Activated naive CD8-positive, alpha-beta T cell treated with anti-CD3 and anti-CD28 coated beads for 36 hours (primary cell): ENCODE measurements around the gene OR2T10. TPM values are rescaled to one million over a fixed set of nuclear protein-coding genes. Genes with fewer than 3 reads are reported as not detected.
"Not testable (repeated sequence)": the region's sequence is repeated elsewhere in the genome, so short reads cannot be mapped to it uniquely, and the experiment has no call there.

Source experiments
- DNase-seq: peaks from one replicate; pipeline ENCODE4 v3.0.0; 2021
- H3K27ac Mint-ChIP-seq: one replicate; pipeline ENCODE4 v1.8.0; 2022; ENCODE audit warnings: mild to moderate bottlenecking, moderate library complexity, mixed read lengths
- H3K27me3 Mint-ChIP-seq: one replicate; pipeline ENCODE4 v1.8.0; 2022; ENCODE audit warnings: mild to moderate bottlenecking, mixed read lengths
- H3K36me3 Mint-ChIP-seq: one replicate; pipeline ENCODE4 v1.8.0; 2021; ENCODE audit warnings: mild to moderate bottlenecking, mixed read lengths
- H3K4me1 Mint-ChIP-seq: one replicate; pipeline ENCODE4 v1.8.0; 2021; ENCODE audit warnings: mixed read lengths
- H3K4me3 Mint-ChIP-seq: one replicate; pipeline ENCODE4 v1.8.0; 2022; ENCODE audit warnings: mild to moderate bottlenecking, moderate library complexity, mixed read lengths
- H3K9me3 Mint-ChIP-seq: one replicate; pipeline ENCODE4 v1.8.0; 2022; ENCODE audit warnings: mixed read lengths
- total RNA-seq, 2 experiments: library from RNA; stranded (reverse); gene quantifications; one replicate each; pipeline ENCODE4 v1.2.3, GENCODE V29; 2021

The OR2T10 gene, protein sequence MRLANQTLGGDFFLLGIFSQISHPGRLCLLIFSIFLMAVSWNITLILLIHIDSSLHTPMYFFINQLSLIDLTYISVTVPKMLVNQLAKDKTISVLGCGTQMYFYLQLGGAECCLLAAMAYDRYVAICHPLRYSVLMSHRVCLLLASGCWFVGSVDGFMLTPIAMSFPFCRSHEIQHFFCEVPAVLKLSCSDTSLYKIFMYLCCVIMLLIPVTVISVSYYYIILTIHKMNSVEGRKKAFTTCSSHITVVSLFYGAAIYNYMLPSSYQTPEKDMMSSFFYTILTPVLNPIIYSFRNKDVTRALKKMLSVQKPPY
- total RNA-seq = not detected

- Mint-ChIP-seq H3K27me3 (no peaks in the 10 kb centered on the region), H3K27ac (no peak within 1 kb of the TSS)
Observed at GRCh38 chr1:248597589-248597988, at the start of gene OR2T10. OR2T10 (minus strand) TSS chr1:248597700; CDS start chr1:248593768, 3,932 bp downstream.

GRCh38 chr1:248645178-248645577, 47.7 kb upstream of the OR2T10 start, which contains the start of gene OR2T35:
OR2T35 (minus strand) TSS chr1:248645278; CDS start chr1:248639258, 6,020 bp downstream.
- not testable (repeated sequence) for H3K4me1 Mint-ChIP-seq, H3K27ac Mint-ChIP-seq, H3K27me3 Mint-ChIP-seq, H3K36me3 Mint-ChIP-seq, DNase-seq, H3K4me3 Mint-ChIP-seq, H3K9me3 Mint-ChIP-seq

More at GRCh38 chr1:248597589-248597988, at the start of gene OR2T10:
- peaks cover 4% of the 10 kb centered on the region for H3K4me1 Mint-ChIP-seq
- no peaks in the 10 kb centered on the region for H3K9me3 Mint-ChIP-seq
- H3K4me3 Mint-ChIP-seq = no peak within 1 kb of the TSS
- no peak for DNase-seq
- H3K36me3 Mint-ChIP-seq = no peaks in the 10 kb centered on the region

GRCh38 chr1:248642971-248643651, 45.6 kb upstream of the OR2T10 start:
- DNase-seq, H3K36me3 Mint-ChIP-seq, H3K4me1 Mint-ChIP-seq, H3K27me3 Mint-ChIP-seq, H3K9me3 Mint-ChIP-seq, H3K27ac Mint-ChIP-seq, H3K4me3 Mint-ChIP-seq: not testable (repeated sequence)

DNA sequence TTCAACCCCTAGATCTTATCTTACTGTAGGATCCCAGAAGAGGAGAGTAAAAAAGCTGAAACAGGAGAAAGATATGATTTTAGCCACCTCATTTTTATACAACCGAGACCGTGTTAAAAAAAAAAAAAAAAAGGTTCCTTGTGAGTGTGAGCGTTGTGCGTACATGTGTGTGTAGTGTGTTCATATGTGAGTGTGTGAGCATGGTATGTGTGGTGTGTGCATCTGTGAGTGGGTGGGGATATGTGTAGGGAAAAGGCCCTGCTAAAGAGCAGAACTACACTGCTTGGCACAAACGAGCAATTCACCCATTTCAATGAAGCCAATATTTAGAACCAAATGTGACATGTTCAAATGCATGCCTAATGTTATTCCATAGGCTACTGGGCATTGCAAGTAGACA, 44.1 kb upstream of the OR2T10 start:
- not testable (repeated sequence) for H3K4me1 Mint-ChIP-seq, H3K9me3 Mint-ChIP-seq, H3K36me3 Mint-ChIP-seq, H3K4me3 Mint-ChIP-seq, H3K27me3 Mint-ChIP-seq, H3K27ac Mint-ChIP-seq, DNase-seq

DNA sequence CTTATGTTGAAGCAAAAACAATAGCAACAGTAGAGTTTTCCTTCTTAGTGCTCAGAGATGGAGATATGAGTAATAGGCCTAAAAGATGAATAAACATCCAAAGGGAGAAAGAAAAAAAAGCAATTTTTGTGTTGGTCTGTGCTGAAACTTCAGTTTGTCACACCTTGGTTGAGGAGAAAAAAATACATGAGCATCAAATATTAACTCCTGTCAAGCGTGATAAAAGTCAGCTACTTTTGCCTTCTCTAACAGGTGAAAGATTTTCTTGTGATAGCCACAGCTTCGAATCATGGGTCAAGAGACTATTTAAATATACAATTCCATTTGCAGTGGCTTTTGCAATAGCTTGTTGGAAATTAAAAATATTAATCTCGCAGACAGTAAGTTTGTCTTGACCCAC, 43.4 kb upstream of the OR2T10 start:
- H3K4me1 Mint-ChIP-seq, H3K27me3 Mint-ChIP-seq, DNase-seq, H3K9me3 Mint-ChIP-seq, H3K36me3 Mint-ChIP-seq, H3K27ac Mint-ChIP-seq, H3K4me3 Mint-ChIP-seq: not testable (repeated sequence)

DNA sequence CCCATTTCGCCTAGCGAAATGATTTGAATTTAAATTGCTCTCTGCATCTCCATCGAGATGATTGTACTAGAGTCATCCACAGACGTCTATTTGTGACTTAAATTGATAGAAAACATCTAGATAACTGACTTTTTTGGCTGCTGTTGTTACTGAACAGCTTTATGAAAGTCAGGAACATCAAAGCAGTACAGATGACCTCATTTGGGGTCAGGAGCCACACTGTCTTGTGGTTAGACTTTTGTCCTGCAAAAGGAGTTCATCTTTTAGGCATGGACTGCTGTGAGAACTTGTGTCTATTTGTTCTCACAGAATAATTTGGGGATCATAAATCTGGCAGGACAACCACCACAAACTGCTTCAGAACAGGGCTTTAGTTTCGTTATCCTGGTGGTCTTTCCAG, 42.2 kb upstream of the OR2T10 start:
- DNase-seq, H3K4me1 Mint-ChIP-seq, H3K4me3 Mint-ChIP-seq, H3K27ac Mint-ChIP-seq, H3K36me3 Mint-ChIP-seq, H3K27me3 Mint-ChIP-seq, H3K9me3 Mint-ChIP-seq: not testable (repeated sequence)

- not testable (repeated sequence) for DNase-seq, H3K4me3 Mint-ChIP-seq, H3K27me3 Mint-ChIP-seq, H3K27ac Mint-ChIP-seq, H3K9me3 Mint-ChIP-seq, H3K36me3 Mint-ChIP-seq, H3K4me1 Mint-ChIP-seq
Observed at GRCh38 chr1:248636612-248637011, 39.1 kb upstream of the OR2T10 start.

- not testable (repeated sequence) for DNase-seq, H3K27me3 Mint-ChIP-seq, H3K36me3 Mint-ChIP-seq, H3K27ac Mint-ChIP-seq, H3K4me1 Mint-ChIP-seq, H3K4me3 Mint-ChIP-seq, H3K9me3 Mint-ChIP-seq
Observed at GRCh38 chr1:248634991-248635390, 37.5 kb upstream of the OR2T10 start, which contains the start of gene OR2T11. OR2T11 (minus strand) TSS chr1:248635091; CDS start chr1:248627128, 7,963 bp downstream.

- no peaks in the 10 kb centered on the region for H3K36me3 Mint-ChIP-seq
- no peak overlapping the region for H3K27ac Mint-ChIP-seq
- H3K9me3 Mint-ChIP-seq = no peaks in the 10 kb centered on the region
- no peak for DNase-seq
- H3K27me3 Mint-ChIP-seq = no peaks in the 10 kb centered on the region
- no peaks in the 10 kb centered on the region for H3K4me1 Mint-ChIP-seq
- H3K4me3 Mint-ChIP-seq = no peak overlapping the region
Observed at GRCh38 chr1:248631354-248632008, 34.0 kb upstream of the OR2T10 start.

GRCh38 chr1:248630551-248630950, 33.1 kb upstream of the OR2T10 start:
- no peak overlapping the region for H3K4me3 Mint-ChIP-seq
- H3K27ac Mint-ChIP-seq = no peak overlapping the region
- no peaks in the 10 kb centered on the region for H3K9me3 Mint-ChIP-seq
- H3K27me3 Mint-ChIP-seq = no peaks in the 10 kb centered on the region
- H3K4me1 Mint-ChIP-seq = no peaks in the 10 kb centered on the region
- DNase-seq = no peak
- H3K36me3 Mint-ChIP-seq = no peaks in the 10 kb centered on the region

GRCh38 chr1:248627971-248628844, 30.7 kb upstream of the OR2T10 start:
- DNase-seq = no peak
- H3K9me3 Mint-ChIP-seq = no peaks in the 10 kb centered on the region
- no peaks in the 10 kb centered on the region for H3K27me3 Mint-ChIP-seq
- H3K4me3 Mint-ChIP-seq = no peak overlapping the region
- H3K36me3 Mint-ChIP-seq = no peaks in the 10 kb centered on the region
- no peak overlapping the region for H3K27ac Mint-ChIP-seq
- no peaks in the 10 kb centered on the region for H3K4me1 Mint-ChIP-seq

DNA sequence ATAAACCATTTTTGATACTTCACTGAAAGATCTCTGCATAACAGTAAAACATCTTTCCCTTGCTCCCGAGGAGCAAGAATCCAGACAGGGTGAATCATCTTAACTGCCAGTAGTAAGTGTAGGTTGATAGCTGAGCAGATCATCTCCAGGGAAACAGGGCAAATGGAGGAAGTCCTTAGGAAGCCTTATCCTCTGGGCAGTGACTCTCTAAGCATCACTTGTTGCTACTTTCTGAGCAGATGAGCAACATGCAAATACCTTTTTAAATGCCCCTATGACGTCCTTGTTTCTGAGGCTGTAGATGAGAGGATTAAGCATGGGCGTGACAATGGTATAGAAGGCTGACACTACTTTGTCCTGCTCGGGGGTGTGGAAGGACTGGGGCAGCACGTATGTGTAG, 28.5 kb upstream of the OR2T10 start:
- Mint-ChIP-seq H3K4me3 (no peak overlapping the region), H3K27me3 (no peaks in the 10 kb centered on the region), H3K36me3 (no peaks in the 10 kb centered on the region), H3K27ac (no peak overlapping the region), H3K4me1 (no peaks in the 10 kb centered on the region), H3K9me3 (no peaks in the 10 kb centered on the region)
- no peak for DNase-seq

DNA sequence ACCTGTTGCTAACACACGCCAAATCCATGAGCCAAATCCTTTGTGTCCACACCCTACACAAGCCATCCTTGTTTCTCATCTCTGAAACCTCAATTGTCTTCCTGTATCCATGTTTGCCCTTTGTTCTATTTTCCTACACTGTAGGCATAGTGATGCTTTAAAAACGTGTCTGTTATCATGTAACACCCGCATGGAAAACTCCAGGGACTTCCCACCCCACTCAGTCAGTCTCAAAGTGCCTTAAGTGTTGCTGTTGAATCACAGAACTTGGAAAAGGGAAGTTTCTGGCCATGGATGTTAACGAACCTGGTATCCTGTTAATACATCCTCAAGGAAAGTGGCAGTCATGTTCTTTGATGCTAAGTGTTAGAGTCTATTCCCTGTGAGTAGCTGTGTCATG, 27.7 kb upstream of the OR2T10 start:
- DNase-seq = no peak
- no peaks in the 10 kb centered on the region for H3K9me3 Mint-ChIP-seq
- H3K27ac Mint-ChIP-seq = no peak overlapping the region
- H3K4me3 Mint-ChIP-seq = no peak overlapping the region
- no peaks in the 10 kb centered on the region for H3K36me3 Mint-ChIP-seq
- no peaks in the 10 kb centered on the region for H3K27me3 Mint-ChIP-seq
- no peaks in the 10 kb centered on the region for H3K4me1 Mint-ChIP-seq

- DNase-seq = no peak
Observed at GRCh38 chr1:248622570-248623001, 25.1 kb upstream of the OR2T10 start.

DNA sequence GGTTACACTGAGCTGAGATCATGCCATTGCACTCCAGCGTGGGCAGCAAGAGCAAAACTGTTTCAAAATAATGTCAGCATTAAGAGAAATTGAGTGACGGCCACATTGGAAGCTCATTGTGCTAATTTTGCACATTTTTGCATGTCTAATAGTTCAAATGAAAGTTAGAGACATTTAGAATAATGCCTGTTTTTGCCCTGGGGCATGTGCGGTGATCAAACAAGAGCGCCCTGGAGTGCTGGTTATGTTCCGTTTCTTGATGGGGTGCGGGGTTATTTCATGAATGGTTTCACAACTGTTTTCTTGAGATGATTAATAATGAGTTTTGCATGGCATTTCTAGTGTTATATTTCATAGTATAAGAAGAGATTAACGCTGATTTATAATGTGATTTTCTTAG, 24.3 kb upstream of the OR2T10 start:
- H3K9me3 Mint-ChIP-seq = no peaks in the 10 kb centered on the region
- no peak overlapping the region for H3K27ac Mint-ChIP-seq
- H3K36me3 Mint-ChIP-seq = no peaks in the 10 kb centered on the region
- no peak overlapping the region for H3K4me3 Mint-ChIP-seq
- peaks cover 2% of the 10 kb centered on the region for H3K4me1 Mint-ChIP-seq
- DNase-seq = no peak
- no peaks in the 10 kb centered on the region for H3K27me3 Mint-ChIP-seq

More at GRCh38 chr1:248622570-248623001, 25.1 kb upstream of the OR2T10 start:
- Mint-ChIP-seq H3K4me1 (peaks cover 2% of the 10 kb centered on the region), H3K4me3 (no peak overlapping the region), H3K27ac (no peak overlapping the region), H3K9me3 (no peaks in the 10 kb centered on the region), H3K36me3 (no peaks in the 10 kb centered on the region), H3K27me3 (no peaks in the 10 kb centered on the region)
